OCI-LY3 (cell line): ENCODE results near the gene SCARB2.

Experiments used
- H2AFZ ChIP-seq: fragments of 200-600, 300-600 bp; shearing (Covaris generic); 2 replicates; pipeline ENCODE4 v1.6.0; 2014; ENCODE audit warnings: antibody characterized with exemption, low read depth, low read length
- H3K27ac ChIP-seq: fragments of 200-600, 300-600 bp; sonication (generic); 2 replicates; pipeline ENCODE4 v1.5.1; 2014; ENCODE audit warnings: mild to moderate bottlenecking, low read length, moderate library complexity, mixed read lengths
- H3K27me3 ChIP-seq: fragments of 200-600, 300-600 bp; sonication (generic); 2 replicates; pipeline ENCODE4 v1.6.1; 2014; ENCODE audit warnings: low read depth, low read length, mixed read lengths
- H3K36me3 ChIP-seq: fragments of 200-600, 300-600 bp; sonication (generic); replicated peaks from 2 replicates; pipeline ENCODE3; 2014; ENCODE audit warnings: low read depth, low read length, mixed read lengths
- H3K4me1 ChIP-seq: fragments of 300-600, 200-600 bp; sonication (generic); 2 replicates; pipeline ENCODE4 v1.6.1; 2014; ENCODE audit warnings: low read length, mixed read lengths
- H3K4me2 ChIP-seq: fragments of 200-600, 300-600 bp; sonication (generic); 2 replicates; pipeline ENCODE4 v1.6.1; 2014; ENCODE audit warnings: low read length, mixed read lengths
- H3K4me3 ChIP-seq: fragments of 300-600, 200-600 bp; sonication (generic); 2 replicates; pipeline ENCODE4 v1.5.1; 2014; ENCODE audit warnings: antibody characterized with exemption, mild to moderate bottlenecking, low read length, moderate library complexity
- H3K79me2 ChIP-seq: fragments of 300-600, 200-600 bp; shearing (Covaris generic); 2 replicates; pipeline ENCODE4 v1.6.1; 2014; ENCODE audit warnings: mild to moderate bottlenecking, low read length, mixed read lengths
- H3K9ac ChIP-seq: fragments of 300-600, 200-600 bp; shearing (Covaris generic); 2 replicates; pipeline ENCODE4 v1.6.0; 2014; ENCODE audit warnings: mild to moderate bottlenecking, low read length, moderate library complexity
- H3K9me3 ChIP-seq: fragments of 200-600, 300-600 bp; shearing (Covaris generic); 2 replicates; pipeline ENCODE4 v1.6.1; 2014; ENCODE audit warnings: low read length, mixed read lengths; ENCODE audit not compliant: insufficient read depth
- H4K20me1 ChIP-seq: fragments of 200-600, 300-600 bp; sonication (generic); 2 replicates; pipeline ENCODE4 v1.6.1; 2016; ENCODE audit warnings: low read length, mixed read lengths; ENCODE audit not compliant: insufficient read depth
- EZH2phosphoT487 ChIP-seq: fragments of 200-600 bp; shearing (Covaris generic); IDR thresholded peaks from 2 replicates; pipeline ENCODE4 v1.6.1; 2018; ENCODE audit warnings: antibody characterized with exemption, mixed run types, low read depth
- TF ChIP-seq, protein P1 (sequence below): fragments of 200-600, 300-600 bp; sonication (generic); IDR thresholded peaks from 2 replicates; pipeline ENCODE4 v1.5.1; 2014; ENCODE audit warnings: antibody characterized with exemption, low read length, low read depth

The SCARB2 gene

DNA sequence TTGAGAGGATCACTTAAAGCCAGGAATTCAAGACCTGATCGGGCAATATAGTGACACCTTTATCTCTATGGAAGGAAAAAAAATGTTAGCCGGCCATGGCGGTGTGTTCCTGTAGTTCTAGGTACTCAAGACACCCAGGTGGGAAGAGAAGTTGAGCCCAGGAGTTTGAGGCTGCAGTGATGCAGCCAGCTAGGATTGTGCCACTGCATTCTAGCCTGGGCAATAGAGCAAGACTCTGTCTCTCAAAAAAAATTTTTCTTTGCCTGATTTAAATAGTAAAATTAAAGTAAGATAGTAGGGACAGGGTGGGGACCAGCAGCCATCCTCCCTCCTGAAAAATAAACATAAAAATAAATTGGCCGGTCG lies 21.0 kb upstream of the SCARB2 start:
- Histone ChIP-seq H2AFZ (no peak overlapping the region), H3K4me3 (no peak overlapping the region), H3K79me2 (no peaks in the 10 kb centered on the region), H4K20me1 (no peaks in the 10 kb centered on the region), H3K9me3 (no peaks in the 10 kb centered on the region), H3K9ac (no peak overlapping the region), H3K4me2 (no peak overlapping the region), H3K27me3 (no peaks in the 10 kb centered on the region), H3K27ac (no peak overlapping the region), H3K4me1 (peaks cover 7% of the 10 kb centered on the region), H3K36me3 (no peaks in the 10 kb centered on the region)
- no peak for TF ChIP-seq EZH2phosphoT487
- TF ChIP-seq, protein P1, sequence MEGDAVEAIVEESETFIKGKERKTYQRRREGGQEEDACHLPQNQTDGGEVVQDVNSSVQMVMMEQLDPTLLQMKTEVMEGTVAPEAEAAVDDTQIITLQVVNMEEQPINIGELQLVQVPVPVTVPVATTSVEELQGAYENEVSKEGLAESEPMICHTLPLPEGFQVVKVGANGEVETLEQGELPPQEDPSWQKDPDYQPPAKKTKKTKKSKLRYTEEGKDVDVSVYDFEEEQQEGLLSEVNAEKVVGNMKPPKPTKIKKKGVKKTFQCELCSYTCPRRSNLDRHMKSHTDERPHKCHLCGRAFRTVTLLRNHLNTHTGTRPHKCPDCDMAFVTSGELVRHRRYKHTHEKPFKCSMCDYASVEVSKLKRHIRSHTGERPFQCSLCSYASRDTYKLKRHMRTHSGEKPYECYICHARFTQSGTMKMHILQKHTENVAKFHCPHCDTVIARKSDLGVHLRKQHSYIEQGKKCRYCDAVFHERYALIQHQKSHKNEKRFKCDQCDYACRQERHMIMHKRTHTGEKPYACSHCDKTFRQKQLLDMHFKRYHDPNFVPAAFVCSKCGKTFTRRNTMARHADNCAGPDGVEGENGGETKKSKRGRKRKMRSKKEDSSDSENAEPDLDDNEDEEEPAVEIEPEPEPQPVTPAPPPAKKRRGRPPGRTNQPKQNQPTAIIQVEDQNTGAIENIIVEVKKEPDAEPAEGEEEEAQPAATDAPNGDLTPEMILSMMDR: no peak

DNA sequence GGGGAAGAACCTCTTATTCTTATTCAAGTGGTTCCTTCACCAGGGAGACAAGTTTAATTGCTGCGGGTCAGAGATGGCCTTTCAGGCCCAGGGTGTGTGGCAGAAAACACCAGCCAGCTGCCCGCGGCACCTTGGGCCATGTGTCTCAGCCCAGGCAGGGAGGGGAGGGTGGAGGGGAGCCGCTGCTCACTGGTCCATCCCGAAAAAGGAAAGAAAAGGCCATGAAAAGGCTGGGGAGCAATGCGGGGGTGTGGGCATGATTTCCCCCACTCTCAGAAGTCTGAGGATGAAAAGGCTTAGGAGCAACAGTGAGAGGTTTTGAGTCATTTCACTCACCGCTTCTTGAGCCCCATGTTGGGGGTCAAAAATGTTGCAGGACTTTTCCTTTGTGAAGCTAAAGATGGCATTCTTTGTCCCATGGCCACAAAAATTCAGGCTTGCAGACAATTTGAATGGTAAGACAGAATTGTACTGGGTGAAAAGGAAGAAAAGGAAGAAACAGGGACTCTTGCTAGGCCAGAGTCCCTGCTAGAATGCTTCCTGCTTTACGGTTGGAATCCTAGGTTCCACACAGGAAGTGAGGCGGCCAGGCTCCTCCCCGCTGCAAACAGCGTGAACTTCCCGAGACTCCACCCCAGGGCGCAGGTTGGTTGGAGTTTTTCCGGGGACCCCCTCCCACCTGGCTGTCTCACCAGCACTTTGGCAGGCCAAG lies 20.5 kb upstream of the SCARB2 start:
- no peak overlapping the region for H3K4me3 ChIP-seq
- no peaks in the 10 kb centered on the region for H3K36me3 ChIP-seq
- no peak overlapping the region for H3K9ac ChIP-seq
- no peaks in the 10 kb centered on the region for H3K9me3 ChIP-seq
- no peak for TF ChIP-seq EZH2phosphoT487
- TF ChIP-seq, protein P1: no peak
- H4K20me1 ChIP-seq: no peaks in the 10 kb centered on the region
- peaks cover 7% of the 10 kb centered on the region for H3K4me1 ChIP-seq
- H2AFZ ChIP-seq: no peak overlapping the region
- H3K4me2 ChIP-seq: no peak overlapping the region
- no peaks in the 10 kb centered on the region for H3K79me2 ChIP-seq
- H3K27ac ChIP-seq: no peak overlapping the region
- H3K27me3 ChIP-seq: no peaks in the 10 kb centered on the region

DNA sequence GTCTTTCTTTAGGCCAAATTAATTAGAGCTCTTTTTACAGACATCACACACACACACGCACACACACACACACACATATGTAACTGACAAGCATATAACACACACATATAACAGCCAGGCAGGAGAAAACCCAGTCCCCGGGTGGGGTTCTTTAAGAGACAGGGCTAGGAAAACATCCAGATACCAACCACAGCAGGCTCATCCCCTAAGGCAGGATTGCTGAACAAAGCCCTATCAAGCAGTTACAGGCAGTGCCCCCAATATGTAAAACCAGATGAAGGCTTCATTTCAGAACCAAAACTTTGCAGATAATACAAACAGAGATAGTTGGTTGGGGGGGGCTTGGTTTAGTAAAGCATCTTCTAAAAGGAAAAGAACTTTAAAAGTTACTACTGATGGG lies 19.9 kb upstream of the SCARB2 start:
- TF ChIP-seq, protein P1: no peak
- Histone ChIP-seq H3K36me3 (no peaks in the 10 kb centered on the region), H3K4me2 (no peak overlapping the region), H3K9me3 (no peaks in the 10 kb centered on the region), H3K27ac (no peak overlapping the region), H3K9ac (no peak overlapping the region), H3K79me2 (no peaks in the 10 kb centered on the region), H3K27me3 (no peaks in the 10 kb centered on the region), H4K20me1 (no peaks in the 10 kb centered on the region), H3K4me1 (peaks cover 7% of the 10 kb centered on the region), H2AFZ (no peak overlapping the region), H3K4me3 (no peak overlapping the region)

DNA sequence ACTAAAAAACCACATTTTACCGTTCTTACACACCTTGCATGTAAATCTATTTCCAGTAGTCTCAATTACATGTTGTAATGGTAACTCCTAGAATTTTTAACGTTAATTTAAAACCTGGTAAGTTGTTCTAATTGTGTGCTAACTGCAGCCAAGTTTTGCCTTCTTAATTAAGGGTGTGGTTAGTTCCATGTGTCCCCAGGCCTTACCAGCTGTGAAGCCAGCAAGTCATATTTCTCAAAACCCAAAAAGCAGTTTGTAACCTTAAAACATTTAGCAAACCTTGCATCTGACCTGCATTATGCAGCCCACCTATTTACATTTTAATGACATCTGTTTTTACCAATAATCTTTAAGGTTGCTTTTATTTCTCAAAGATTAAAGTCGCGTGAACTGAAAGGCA lies 19.5 kb upstream of the SCARB2 start:
- Histone ChIP-seq H3K4me2 (no peak overlapping the region), H3K79me2 (no peaks in the 10 kb centered on the region), H3K36me3 (no peaks in the 10 kb centered on the region), H3K9me3 (no peaks in the 10 kb centered on the region), H3K4me3 (no peak overlapping the region), H3K27me3 (no peaks in the 10 kb centered on the region), H4K20me1 (no peaks in the 10 kb centered on the region), H3K27ac (no peak overlapping the region), H3K4me1 (peaks cover 7% of the 10 kb centered on the region), H2AFZ (no peak overlapping the region), H3K9ac (no peak overlapping the region)
- TF ChIP-seq EZH2phosphoT487: no peak
- TF ChIP-seq, protein P1: no peak
